ENCODE data around the gene CKS1B. TPM values are rescaled to one million over a fixed set of nuclear protein-coding genes. Genes with fewer than 3 reads are reported as not detected.
"Not testable (repeated sequence)": the region's sequence is repeated elsewhere in the genome, so short reads cannot be mapped to it uniquely, and the experiment has no call there.

CKS1B gene
- total RNA-seq, 1 donor: 68.2 TPM

DNA sequence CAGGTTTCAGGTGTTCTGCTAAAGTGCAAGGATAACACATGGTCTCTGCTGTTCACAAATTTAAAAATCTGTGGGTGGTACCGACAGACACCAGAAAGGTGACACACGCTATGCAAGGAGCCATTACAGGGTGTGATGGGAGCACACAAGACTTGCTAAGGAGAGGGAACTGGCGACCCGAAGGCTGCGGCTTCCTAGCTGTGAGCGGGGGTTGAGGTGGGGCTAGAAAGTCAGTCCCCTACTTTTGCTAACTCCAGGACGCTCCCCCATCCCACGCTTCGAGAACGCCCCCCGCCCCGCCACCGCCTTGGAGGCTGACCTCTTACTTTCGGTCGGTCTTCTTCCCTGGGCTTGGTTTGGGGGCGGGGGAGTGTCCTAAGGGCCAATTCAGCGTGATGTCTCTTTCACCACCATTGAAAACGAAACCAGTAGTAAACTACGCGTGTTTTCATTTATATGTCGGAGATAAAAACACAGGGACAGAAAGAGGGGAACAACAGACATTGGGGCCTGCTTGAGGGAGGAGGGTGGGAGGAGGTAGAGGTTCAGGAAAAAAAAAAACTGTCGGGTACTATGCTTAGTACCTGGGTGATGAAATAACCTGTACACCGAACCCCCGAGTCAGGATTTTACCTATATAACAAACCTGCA, 1.1 kb downstream of the CKS1B start:
- TF ChIP-seq, protein P1, sequence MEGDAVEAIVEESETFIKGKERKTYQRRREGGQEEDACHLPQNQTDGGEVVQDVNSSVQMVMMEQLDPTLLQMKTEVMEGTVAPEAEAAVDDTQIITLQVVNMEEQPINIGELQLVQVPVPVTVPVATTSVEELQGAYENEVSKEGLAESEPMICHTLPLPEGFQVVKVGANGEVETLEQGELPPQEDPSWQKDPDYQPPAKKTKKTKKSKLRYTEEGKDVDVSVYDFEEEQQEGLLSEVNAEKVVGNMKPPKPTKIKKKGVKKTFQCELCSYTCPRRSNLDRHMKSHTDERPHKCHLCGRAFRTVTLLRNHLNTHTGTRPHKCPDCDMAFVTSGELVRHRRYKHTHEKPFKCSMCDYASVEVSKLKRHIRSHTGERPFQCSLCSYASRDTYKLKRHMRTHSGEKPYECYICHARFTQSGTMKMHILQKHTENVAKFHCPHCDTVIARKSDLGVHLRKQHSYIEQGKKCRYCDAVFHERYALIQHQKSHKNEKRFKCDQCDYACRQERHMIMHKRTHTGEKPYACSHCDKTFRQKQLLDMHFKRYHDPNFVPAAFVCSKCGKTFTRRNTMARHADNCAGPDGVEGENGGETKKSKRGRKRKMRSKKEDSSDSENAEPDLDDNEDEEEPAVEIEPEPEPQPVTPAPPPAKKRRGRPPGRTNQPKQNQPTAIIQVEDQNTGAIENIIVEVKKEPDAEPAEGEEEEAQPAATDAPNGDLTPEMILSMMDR (IDR thresholded peaks at IDR 0.05; ENCODE audit: insufficient read depth, low read depth, low read length): no peak
- peak overlapping the region; percentile 76 for H3K4me3 ChIP-seq (ENCODE audit: low read depth, low read length)
- DNase-seq (ENCODE audit: low read depth): peak; percentile 87

DNA sequence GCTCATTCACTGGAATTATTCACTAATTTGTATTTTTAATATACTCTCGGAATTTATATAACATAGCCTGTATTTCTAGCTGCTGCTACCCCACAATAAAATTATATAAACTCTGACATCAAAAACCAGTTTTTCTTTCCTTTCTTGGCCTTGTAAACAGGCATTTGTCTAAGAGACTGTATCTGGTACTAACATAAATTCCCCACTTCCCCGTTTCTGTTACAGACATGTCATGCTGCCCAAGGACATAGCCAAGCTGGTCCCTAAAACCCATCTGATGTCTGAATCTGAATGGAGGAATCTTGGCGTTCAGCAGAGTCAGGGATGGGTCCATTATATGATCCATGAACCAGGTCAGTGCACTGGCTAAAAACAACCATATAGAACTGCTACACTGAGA, 3.3 kb downstream of the CKS1B start:
- not testable (repeated sequence) for H3K4me3 ChIP-seq (ENCODE audit: low read depth, low read length); DNase-seq (ENCODE audit: low read depth)

DNA sequence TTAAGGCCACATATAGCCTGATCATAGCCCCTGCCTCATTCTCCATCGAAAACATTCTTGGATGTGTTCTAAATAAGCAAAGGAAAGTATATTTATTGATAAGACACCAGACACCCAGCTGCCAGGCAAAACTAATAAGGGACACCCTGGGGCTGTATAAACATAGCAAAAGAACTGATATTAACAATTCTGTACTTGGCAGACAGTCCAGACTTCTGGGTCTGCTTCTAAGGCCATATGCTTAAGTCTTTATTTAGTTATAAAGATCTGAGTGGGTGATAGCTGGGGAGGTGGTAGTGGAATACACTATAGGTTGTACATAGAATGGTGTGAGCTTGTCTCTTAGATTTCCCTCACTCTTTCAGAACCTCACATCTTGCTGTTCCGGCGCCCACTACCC, 3.9 kb downstream of the CKS1B start:
- no peak for DNase-seq (ENCODE audit: low read depth)
- TF ChIP-seq, protein P1 (IDR thresholded peaks at IDR 0.05; ENCODE audit: insufficient read depth, low read depth, low read length): no peak
- no peak overlapping the region for H3K4me3 ChIP-seq (ENCODE audit: low read depth, low read length)

- no peak for DNase-seq (ENCODE audit: low read depth)
- TF ChIP-seq, protein P1 (IDR thresholded peaks at IDR 0.05; ENCODE audit: insufficient read depth, low read depth, low read length): no peak
- peak overlapping the region; percentile 44 for H3K4me3 ChIP-seq (ENCODE audit: low read depth, low read length)
Observed at GRCh38 chr1:154982341-154982740, 7.9 kb downstream of the CKS1B start.

GRCh38 chr1:154982897-154983648, 8.6 kb downstream of the CKS1B start, which contains the start of gene FLAD1:
Gene FLAD1 (plus strand): TSS chr1:154983344. CDS start chr1:154983695, 351 bp downstream.
- H3K4me3 ChIP-seq (ENCODE audit: low read depth, low read length): peak within 1 kb of the TSS; percentile 63
- TF ChIP-seq, protein P1 (IDR thresholded peaks at IDR 0.05; ENCODE audit: insufficient read depth, low read depth, low read length): no peak
- peak; percentile 100 for DNase-seq (ENCODE audit: low read depth)

DNA sequence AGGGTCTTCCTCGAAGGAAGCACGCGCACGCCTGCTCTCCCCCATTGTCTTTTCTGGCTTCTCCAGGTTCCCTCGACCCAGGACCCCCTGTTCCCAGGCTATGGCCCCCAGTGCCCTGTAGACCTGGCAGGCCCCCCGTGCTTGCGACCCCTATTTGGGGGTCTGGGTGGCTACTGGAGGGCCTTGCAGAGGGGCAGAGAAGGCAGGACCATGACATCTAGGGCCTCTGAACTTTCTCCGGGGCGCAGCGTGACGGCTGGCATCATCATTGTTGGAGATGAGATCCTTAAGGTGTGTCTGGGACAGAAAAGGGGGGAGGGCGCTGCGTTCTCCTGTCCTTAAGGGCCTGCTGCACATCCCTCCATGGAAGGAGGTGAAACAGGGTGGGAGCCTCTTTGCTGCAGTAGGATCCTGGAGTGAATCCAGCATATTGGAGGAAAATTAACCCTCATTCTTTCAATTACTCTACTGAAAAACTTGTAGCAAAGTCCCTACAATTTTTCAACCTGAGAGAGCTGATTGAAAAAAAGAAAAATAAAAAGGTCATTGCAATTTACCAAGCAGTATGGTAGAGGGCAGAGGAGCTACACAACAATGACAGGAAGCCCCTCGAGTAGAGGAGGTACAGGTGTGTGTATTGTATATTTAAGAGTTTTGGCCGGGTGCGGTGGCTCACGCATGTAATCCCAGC, 9.4 kb downstream of the CKS1B start:
- TF ChIP-seq, protein P1 (IDR thresholded peaks at IDR 0.05; ENCODE audit: insufficient read depth, low read depth, low read length): no peak
- no peak for DNase-seq (ENCODE audit: low read depth)
- peak overlapping the region; percentile 63 for H3K4me3 ChIP-seq (ENCODE audit: low read depth, low read length)

GRCh38 chr1:154986736-154987135, 12.3 kb downstream of the CKS1B start:
- not testable (repeated sequence) for DNase-seq (ENCODE audit: low read depth); H3K4me3 ChIP-seq (ENCODE audit: low read depth, low read length)

All from fibroblast of villous mesenchyme (primary cell).